Osteoblast (primary cell): ENCODE data around the gene GTF2I. TPM values are rescaled to one million over a fixed set of nuclear protein-coding genes. Genes with fewer than 3 reads are reported as not detected.
"Not testable (repeated sequence)": the region's sequence is repeated elsewhere in the genome, so short reads cannot be mapped to it uniquely, and the experiment has no call there.

ENCODE experiments used
- DNase-seq: peaks from one replicate; pipeline ENCODE4 v3.0.0; 2011; ENCODE audit warnings: low spot score, mixed read lengths; ENCODE audit not compliant: insufficient read length; ENCODE audit errors: missing footprints
- H2AFZ ChIP-seq: 2 replicates; pipeline ENCODE4 v1.6.0; 2011; ENCODE audit warnings: mild to moderate bottlenecking, low read length
- H3K27ac ChIP-seq: 2 replicates; pipeline ENCODE4 v1.5.1; 2011; ENCODE audit warnings: mild to moderate bottlenecking, low read depth, low read length, moderate library complexity
- H3K27me3 ChIP-seq: 2 replicates; pipeline ENCODE4 v1.6.0; 2012; ENCODE audit warnings: mild to moderate bottlenecking, control low read depth, inconsistent platforms, low read length, moderate library complexity; ENCODE audit not compliant: insufficient read depth
- H3K36me3 ChIP-seq: 2 replicates; pipeline ENCODE4 v1.5.1; 2011; ENCODE audit warnings: mild to moderate bottlenecking, low read length, control low read depth, moderate library complexity; ENCODE audit not compliant: insufficient read depth
- H3K4me1 ChIP-seq: 2 replicates; pipeline ENCODE4 v1.5.1; 2011; ENCODE audit warnings: mild to moderate bottlenecking, low read length, control low read depth, moderate library complexity; ENCODE audit not compliant: insufficient read depth
- H3K4me2 ChIP-seq: 2 replicates; pipeline ENCODE4 v1.6.0; 2011; ENCODE audit warnings: mild to moderate bottlenecking, low read length; ENCODE audit not compliant: insufficient read depth
- H3K4me3 ChIP-seq: fragments of 200-600 bp; sonication (generic); 3 replicates; pipeline ENCODE4 v1.5.1; 2012; ENCODE audit warnings: mild to moderate bottlenecking, low read length, inconsistent platforms; ENCODE audit not compliant: insufficient read depth
- H3K79me2 ChIP-seq: 2 replicates; pipeline ENCODE4 v1.6.0; 2012; ENCODE audit warnings: mild to moderate bottlenecking, low read length, control low read depth, inconsistent platforms; ENCODE audit not compliant: insufficient read depth
- H3K9me3 ChIP-seq: 2 replicates; pipeline ENCODE4 v1.5.1; 2011; ENCODE audit warnings: low read depth, low read length, control low read depth
- H4K20me1 ChIP-seq: 2 replicates; pipeline ENCODE4 v1.6.0; 2012; ENCODE audit warnings: mild to moderate bottlenecking, low read length, control low read depth; ENCODE audit not compliant: insufficient read depth
- total RNA-seq: library from RNA; depleted of rRNA; stranded (reverse); fragments of >200 nt; gene quantifications from 2 replicates; pipeline ENCODE4 v1.2.3, GENCODE V29; 2012

The GTF2I gene
- total RNA-seq, 1 donor: 143 TPM

- H3K27ac ChIP-seq, H3K4me3 ChIP-seq, H4K20me1 ChIP-seq, H2AFZ ChIP-seq, H3K36me3 ChIP-seq, H3K9me3 ChIP-seq, H3K4me2 ChIP-seq, H3K4me1 ChIP-seq, H3K79me2 ChIP-seq, H3K27me3 ChIP-seq, DNase-seq: not testable (repeated sequence)
Measured at GRCh38 chr7:74739974-74740703, 82.6 kb downstream of the GTF2I start.

GRCh38 chr7:74743936-74744557, 86.5 kb downstream of the GTF2I start:
- H3K4me1 ChIP-seq, H3K9me3 ChIP-seq, H3K27me3 ChIP-seq, DNase-seq, H2AFZ ChIP-seq, H4K20me1 ChIP-seq, H3K4me2 ChIP-seq, H3K27ac ChIP-seq, H3K36me3 ChIP-seq, H3K4me3 ChIP-seq, H3K79me2 ChIP-seq: not testable (repeated sequence)

DNA sequence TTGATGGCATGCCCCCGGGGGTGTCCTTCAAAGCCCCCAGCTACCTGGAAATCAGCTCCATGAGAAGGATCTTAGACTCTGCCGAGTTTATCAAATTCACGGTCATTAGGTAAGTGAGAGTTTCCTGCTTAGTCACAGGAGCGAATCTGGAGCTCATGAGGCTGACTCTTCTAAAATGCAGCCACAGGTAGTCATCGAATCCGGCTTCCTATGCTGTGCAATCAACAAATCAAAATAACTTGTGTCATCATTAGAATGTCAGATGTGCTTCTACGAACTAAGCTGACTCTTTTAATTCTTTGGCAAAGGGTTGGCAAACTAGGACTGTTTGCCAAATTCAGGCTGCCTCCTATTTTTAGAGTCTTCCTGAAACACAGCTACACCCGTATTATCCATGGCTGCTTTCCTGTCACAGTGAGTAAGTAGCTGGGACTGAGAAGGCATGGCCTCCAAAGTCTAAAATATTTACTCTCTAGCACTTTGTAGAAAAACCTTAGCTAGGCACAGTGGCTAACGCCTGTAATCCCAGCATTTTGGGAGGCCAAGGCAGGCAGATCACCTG, 96.5 kb downstream of the GTF2I start:
- H3K27me3 ChIP-seq, H3K27ac ChIP-seq, H4K20me1 ChIP-seq, H3K9me3 ChIP-seq, H3K4me1 ChIP-seq, DNase-seq, H3K4me2 ChIP-seq, H3K4me3 ChIP-seq, H3K36me3 ChIP-seq, H2AFZ ChIP-seq, H3K79me2 ChIP-seq: not testable (repeated sequence)

DNA sequence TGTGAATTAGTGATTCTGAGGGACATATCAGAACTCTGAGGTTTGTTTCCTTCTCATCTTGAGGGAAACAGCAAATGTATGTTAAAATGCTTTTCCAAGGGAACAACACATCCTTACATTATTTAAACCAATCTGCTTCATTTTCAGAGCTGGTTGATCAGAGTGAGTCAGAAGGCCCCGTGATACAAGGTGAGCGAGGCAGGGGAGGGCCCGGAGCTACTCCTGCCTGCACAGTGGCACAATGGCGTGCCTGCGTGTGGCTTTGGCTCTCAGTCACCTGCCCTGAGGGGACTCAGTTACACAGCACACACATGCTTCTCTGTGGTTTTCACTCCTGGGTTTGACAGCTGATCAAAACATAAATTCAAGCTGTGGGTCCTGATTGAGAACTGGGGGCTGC, 99.2 kb downstream of the GTF2I start:
- H3K27me3 ChIP-seq, H3K4me1 ChIP-seq, H3K36me3 ChIP-seq, DNase-seq, H2AFZ ChIP-seq, H3K9me3 ChIP-seq, H3K79me2 ChIP-seq, H4K20me1 ChIP-seq, H3K27ac ChIP-seq, H3K4me3 ChIP-seq, H3K4me2 ChIP-seq: not testable (repeated sequence)

GRCh38 chr7:74758268-74758667, 100.8 kb downstream of the GTF2I start:
- DNase-seq, H3K36me3 ChIP-seq, H3K27me3 ChIP-seq, H3K79me2 ChIP-seq, H3K4me2 ChIP-seq, H3K9me3 ChIP-seq, H3K4me1 ChIP-seq, H3K4me3 ChIP-seq, H3K27ac ChIP-seq, H4K20me1 ChIP-seq, H2AFZ ChIP-seq: not testable (repeated sequence)

DNA sequence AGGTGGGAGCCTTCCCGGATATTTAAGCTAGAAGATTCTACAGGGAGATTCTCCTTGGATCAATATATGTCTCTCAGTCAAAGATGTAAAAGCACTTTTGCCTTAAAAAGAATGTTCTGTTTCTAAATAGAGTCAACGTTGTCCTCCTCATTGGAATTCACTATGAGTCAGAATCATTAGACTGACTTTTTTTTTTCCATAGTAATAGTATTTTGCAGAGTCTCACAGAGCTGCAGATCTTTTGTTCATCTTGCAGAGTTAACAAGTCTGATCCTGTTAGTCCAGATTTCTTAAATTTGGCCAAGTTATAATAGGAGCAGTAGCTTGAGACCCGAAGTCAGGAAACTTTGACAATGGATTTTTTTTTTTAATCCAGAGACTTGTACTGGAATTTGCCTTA, 101.5 kb downstream of the GTF2I start:
- not testable (repeated sequence) for H3K4me2 ChIP-seq, H3K4me1 ChIP-seq, H3K4me3 ChIP-seq, H3K36me3 ChIP-seq, H3K27ac ChIP-seq, H3K27me3 ChIP-seq, H2AFZ ChIP-seq, H3K79me2 ChIP-seq, H3K9me3 ChIP-seq, DNase-seq, H4K20me1 ChIP-seq

DNA sequence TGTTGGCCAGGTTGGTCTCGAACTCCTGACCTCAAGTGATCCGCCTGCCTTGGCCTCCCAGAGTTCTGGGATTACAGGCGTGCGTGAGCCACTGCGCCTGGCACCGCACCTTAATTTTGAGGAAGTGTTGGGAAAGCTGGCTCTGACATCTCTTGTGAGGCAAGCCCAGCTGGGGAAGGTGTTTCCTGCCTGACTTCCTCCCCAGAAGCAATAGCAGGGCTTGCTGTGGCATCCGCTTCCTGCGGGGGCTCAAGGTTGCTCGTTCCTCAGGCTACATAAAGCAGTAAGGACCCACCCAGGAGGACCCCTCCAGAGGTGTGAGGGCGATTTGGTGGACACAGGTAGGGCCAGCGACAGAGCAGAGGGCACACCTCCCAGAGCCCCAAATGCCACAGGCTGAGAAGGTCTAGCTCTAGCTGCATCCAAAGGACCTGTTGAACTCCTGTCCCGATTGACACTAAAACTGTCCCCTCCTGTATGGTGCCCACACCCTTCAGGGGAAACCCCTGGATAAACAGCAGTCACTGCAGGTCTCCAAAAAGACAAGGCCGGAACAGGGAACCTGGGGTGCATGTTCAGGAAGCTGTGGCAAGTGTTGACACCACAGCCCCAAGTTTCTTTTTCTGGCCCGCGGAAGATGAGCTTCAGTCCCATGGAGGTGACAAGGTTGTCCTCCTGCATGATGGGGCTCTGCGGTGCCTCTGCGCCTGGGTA, 107.8 kb downstream of the GTF2I start:
- not testable (repeated sequence) for H3K27ac ChIP-seq, H3K27me3 ChIP-seq, H2AFZ ChIP-seq, H3K36me3 ChIP-seq, H4K20me1 ChIP-seq, H3K4me3 ChIP-seq, H3K9me3 ChIP-seq, H3K4me1 ChIP-seq, H3K79me2 ChIP-seq, H3K4me2 ChIP-seq, DNase-seq

GRCh38 chr7:74766509-74766908, 109.0 kb downstream of the GTF2I start:
- DNase-seq, H3K4me2 ChIP-seq, H3K9me3 ChIP-seq, H4K20me1 ChIP-seq, H3K27ac ChIP-seq, H3K4me1 ChIP-seq, H3K36me3 ChIP-seq, H3K27me3 ChIP-seq, H2AFZ ChIP-seq, H3K4me3 ChIP-seq, H3K79me2 ChIP-seq: not testable (repeated sequence)
